GM18858 (cell line): Measurements from ENCODE around the gene NBEAL1.
A peak's percentile ranks its signal among the peaks of the same experiment; 100 is the strongest.
"Not testable (repeated sequence)": the region's sequence is repeated elsewhere in the genome, so short reads cannot be mapped to it uniquely, and the experiment has no call there.

Experiments used
- ATAC-seq: cut with Tn5 transposase; IDR thresholded peaks from one replicate; pipeline ENCODE4 v1.9.1; 2021; ENCODE audit not compliant: unreplicated experiment

Gene NBEAL1

DNA sequence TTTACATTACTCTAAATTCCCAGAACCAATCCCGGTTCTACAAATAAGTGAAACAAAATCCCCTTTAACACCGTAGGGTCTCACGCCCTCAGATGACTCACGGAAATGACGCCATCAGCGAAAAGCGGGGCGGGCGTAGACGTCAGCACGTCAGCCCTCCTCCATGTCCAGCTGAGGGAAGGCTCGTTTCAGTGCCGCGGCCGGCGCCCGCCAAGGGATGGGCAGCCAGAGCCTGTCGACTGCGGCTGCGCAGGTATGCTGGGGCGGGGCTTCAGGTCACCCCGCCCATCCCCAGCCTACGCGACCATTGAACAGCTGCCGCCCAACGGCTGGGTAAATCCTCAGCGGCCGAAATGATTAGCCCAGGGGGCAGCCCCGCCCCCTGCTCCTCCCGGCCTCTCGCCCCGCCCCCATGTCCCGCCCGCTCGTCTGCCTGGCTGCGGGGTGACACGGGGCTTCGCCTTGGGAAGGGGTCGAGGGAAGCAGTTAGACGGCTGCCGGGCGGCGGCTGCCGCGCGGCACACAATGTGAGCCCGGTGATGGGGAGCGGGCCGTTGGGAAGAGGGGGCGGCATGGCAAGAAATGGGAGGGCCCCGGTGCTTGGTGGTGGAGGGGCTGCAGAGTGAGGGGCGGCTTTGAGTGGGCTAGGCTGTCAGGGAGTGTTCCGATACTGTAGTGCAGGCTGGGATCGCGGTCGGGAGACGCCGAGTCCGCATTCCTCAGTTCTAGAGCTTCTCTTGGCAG, at the start of gene NBEAL1:
NBEAL1 (plus strand) TSS at position 420 of the 744 bp plus-strand sequence. CDS start 1,510 bp downstream, outside the sequence.
- peak; percentile 96 for ATAC-seq

DNA sequence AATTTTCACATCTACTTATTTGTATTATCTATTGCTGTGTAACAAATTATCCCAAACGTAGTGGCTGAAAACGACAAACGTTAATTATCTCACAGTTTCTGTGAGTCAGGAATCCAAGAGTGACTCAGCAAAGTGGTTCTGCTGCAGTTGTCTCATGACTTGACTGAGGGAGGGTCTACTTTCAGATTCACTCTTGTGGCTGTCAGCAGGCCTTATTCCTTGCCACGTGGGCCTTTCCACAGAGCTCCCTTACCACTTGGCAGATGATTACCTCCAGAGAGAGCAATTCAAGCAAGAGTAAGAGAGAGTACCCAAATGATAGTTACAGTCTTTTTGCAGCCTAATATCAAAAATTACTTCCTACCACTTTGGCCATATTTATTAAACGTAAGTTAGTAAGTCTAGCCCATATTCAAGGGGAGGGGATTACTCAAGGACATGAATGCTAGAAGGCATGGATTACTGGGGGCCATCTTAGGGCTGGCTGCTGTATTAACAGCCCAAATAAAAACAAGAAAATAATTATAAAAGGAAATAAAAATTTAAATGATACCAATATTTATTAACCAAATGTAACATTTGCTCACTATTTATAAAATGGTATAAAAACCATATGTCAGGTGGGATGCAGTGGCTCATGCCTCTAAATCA, 48.7 kb upstream of the NBEAL1 start:
- peak; percentile 51 for ATAC-seq

DNA sequence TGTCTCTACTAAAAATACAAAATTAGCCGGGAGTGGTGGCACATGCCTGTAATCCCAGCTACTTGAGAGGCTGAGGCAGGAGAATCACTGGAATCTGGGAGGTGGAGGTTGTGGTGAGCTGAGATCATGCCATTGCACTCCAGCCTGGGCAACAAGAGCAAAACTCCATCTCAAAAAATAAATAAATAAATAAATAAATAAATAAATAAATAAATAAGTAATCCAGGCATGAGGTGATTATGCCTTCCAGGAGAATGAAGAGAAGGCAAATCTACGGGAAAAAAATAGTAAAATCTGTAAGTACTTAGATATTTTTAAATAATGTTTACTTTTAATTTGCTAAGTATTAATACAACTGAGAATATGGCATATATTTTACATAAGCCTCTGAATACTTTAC, 45.3 kb upstream of the NBEAL1 start:
- ATAC-seq: not testable (repeated sequence)

DNA sequence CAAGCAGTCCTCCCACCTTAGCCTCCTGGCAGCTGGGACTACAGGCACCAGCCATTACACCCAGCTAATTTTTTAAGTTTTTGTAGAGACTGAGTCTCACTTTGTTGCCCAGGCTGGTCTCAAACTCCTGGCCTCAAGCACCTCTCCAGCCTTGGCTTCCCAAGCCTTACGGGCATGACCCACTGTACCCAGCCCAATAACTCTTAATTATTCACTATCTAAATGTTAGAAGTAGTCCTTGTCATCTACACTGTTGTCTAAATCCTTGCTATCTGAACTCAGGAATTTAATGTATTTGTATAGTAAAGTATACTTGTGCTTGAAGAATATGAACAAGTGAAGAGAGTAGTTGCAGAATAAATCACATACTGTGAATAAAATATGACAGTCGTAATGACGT, 37.9 kb upstream of the NBEAL1 start:
- no peak for ATAC-seq

DNA sequence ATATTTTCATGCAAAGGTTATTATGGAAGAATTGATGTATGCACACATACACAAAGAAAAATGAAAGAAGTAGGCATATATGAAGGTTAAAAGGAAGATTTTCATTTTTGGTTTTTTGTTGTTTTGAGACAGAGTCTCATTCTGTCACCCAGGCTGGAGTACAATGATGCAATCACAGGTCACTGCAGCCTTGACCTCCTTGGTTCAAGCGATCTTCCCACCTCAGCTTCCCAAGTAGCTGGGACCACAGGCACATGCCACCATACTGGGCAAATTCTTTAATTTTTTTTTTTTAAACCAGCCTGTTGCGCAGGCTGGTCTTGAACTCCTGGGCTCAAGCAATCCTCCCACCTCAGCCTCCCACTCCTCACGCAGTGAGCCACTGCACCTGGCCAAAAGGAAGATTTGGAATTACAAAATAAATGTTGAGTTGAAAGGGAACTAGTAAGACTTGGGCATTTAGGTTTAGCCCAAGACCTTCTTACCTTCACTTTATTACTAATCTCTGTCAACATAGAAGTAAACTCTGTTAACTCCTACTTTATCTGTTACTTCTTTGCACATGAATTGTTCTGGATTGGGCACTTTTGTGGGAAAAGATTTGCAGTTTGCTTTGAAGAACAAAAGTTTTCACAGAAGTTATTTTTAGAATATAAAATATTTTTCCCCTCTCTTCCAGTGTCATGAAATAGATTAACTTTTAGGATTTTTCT, 31.7 kb upstream of the NBEAL1 start:
- no peak for ATAC-seq

DNA sequence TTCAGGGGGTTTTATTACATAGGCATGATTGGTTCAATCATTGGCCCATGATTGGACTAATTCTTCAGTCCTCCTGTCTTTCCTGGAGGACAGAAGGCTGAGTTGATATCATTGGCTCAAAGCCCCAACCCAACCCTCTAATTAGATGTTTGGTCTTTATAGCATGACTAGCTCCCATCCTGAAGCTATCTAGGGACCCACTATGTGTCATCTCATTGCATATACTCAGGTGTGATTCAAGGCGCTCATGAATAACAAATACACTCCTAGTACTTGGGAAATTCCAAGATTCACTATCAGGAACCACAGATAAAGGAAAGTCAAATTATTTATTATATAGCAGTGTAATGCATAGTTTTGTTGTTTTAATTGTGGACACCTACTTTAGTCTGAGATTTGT, 24.9 kb upstream of the NBEAL1 start:
- ATAC-seq: no peak

DNA sequence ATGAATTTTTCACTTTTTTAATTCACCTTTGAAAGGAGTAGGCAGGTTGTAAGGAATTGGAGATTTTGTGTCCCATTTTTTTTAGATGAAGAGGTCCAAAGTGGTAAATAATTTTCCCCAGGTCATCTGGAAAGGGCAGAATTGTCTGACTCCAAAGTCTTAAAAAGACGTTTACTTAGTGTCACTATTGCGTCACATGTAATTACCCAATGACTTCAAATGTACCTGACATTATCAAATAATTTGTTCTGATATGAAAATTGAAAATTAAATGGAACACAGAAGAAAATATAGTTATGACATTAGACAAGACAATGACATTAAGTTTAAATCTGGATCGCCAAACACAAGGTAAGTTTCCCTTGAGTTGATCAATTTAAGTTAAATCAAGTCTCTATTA, 24.2 kb upstream of the NBEAL1 start:
- ATAC-seq: no peak

DNA sequence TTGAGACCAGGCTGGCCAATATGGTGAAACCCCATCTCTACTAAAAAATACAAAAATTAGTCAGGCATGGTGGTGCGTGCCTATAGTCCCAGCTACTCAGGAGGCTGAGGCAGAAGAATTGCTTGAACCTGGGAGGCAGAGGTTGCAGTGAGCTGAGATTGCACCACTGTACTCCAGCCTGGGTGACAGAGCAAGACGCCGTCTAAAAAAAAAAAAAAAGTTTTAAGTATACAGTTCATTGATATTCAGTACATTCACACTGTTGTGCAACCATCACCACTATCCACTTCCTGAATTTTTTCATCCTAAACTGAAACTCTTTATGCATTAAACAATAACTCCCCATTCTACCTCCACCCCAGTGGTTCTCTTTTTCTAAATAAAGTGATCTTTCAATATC, 17.6 kb upstream of the NBEAL1 start:
- not testable (repeated sequence) for ATAC-seq

DNA sequence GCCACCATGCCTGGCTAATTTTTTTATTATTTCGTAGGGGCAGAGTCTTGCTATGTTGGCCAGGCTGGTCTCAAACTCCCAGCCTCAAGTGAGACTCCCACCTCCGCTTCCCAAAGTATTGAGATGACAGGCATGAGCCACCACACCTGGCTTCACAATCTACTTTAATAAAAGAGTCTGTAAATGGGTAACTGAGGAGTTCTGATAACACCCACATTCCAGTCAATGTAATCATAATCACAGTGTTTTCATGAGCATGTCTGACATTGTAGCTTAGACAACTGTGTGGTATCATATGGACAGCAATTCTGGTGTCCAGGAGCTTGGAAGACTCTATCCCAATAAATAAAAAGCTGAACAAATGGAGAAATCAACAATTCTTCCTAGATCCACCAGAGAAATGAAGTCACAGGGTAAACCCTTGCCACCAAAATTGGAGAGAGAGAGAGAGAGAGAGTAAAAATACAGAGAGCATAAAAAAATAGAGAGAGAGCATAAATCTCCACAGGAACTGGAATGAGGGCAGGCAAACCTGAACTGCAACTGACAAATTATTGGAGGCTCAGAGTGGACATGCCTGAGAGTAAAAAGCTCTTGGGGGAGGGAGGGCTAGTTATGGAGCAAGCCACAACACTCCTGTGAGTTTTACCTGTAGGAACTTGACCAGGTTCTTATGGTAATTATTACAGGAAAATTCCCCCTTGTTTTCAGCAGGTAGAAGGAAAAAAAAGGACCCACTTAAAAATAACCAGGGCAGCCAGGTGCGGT, 12.4 kb upstream of the NBEAL1 start:
- no peak for ATAC-seq

DNA sequence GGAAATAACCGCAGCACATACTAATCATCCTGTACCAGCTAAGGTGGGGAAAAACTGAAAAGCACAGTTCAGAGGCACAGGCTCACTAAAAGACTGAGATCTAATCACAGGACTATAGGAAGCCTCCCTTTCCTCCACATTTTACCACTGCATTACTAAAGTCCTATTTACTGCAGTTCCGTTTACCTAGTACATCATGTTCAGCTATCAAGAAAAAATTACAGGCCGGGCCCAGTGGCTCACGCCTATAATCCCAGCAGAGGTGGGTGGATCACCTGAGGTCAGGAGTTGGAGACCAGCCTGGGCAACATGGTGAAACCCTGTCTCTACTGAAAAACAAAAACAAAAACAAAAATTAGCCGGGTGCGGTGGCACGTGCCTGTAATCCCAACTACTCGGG, 11.0 kb upstream of the NBEAL1 start:
- no peak for ATAC-seq

DNA sequence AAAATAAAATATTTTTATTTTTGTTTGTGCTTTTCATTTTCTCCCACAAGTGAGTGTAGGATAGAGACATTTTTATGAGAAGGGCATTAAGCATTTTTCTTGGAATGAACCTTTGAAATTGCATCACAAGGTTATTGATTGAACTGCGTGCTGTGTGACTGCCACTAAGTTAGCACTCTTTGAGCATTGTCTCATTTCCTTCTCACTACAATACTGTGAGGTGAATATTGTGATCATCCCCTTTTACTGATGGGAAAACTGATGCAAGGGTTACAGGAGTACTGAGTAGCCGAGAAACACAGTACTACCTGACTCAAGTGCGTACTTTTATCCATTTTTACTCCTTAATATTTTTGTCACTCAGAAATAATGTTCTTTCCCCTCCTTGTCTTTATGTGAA, 2.0 kb downstream of the NBEAL1 start:
- ATAC-seq: no peak

DNA sequence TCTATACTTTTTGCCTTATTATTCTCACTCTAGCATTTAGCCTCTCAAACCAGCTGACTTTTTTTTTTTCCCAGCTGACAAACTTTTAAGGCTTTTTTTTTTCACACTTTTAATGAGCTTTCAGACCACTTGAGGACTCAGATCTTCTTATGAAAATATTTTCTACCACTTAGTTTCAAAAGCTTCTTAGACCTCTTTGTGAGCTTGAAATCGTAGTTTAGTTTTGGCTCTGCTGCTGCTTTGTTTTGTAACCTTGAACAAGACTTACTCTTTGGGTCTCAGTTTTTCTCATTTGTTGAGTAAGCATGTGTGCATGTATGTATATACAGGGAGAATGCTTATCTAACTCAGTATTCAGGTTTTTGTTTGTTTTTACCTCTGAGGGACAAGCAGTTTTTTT, 3.5 kb downstream of the NBEAL1 start:
- no peak for ATAC-seq

DNA sequence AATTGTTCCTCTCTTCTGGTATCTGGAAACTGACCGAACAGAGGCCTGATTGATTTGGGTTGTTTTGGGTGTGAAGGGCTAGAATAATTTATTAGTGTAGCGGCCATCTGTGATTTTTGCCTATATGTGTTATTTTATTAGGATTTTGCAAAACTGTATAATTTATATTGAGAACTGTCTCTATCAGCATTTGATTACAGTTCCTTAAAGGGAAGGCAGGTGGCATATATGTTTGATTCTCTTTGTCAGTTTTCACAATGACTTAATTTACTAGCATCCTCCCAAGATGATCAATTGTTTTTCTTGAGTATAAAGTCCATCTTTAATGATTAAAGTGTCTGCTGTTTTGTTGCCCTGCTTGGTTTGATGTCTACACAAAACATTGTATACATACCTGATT, 4.5 kb downstream of the NBEAL1 start:
- no peak for ATAC-seq

DNA sequence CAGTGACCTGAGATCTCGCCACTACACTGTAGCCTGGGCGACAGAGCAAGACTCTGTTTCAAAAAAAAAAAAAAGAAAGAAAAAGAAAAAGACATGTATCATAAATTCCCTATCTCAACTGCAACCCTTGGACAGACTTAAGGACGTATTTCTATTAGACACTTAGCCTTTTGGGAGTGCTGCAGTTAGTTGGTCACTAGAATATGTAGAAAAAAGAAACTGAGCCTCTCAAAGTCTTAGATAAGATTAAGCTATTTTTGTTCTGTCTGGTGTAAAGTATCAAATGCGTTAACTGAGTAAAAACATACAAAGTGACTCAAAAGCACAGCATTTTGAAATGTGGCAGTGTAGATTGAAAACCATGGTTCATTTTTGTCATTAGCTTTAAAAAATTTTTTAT, 7.3 kb downstream of the NBEAL1 start:
- no peak for ATAC-seq

DNA sequence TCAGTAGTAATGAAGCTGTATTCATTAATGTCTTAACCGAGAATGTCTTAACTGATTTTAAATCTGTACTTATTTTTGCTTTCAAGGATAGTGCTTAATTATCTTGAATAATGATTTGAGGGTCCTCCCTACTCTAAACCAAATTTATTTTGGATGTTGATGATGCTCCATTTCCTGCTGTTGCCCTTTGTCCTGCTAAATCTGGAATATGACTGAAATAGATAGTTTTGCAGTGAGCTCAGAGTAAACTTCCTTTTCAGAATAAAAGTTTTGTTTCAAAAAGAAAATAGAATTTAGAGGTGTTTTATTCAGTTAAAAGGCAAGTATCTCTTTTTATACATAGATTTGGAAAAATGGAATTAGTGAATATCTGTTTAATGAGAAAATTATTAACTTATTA, 8.1 kb downstream of the NBEAL1 start:
- ATAC-seq: no peak

DNA sequence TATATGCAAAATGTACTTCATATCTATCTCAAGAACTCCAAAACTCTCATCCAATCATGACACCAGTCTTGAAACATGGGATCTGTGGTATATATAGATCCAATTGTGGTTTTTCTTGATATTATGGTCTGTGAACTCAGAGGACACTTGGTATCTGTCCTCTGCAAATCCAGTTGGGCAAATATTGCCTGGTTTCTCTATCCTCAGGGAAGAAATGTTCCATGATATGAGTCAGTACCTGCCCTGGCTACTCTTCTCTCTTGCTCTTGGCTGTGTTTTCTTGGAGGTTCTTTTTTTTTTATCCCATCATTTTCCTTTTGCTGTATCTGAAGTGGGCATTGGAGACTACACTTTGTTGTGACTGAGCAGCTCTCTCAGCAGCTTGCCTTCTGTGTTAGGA, 10.9 kb downstream of the NBEAL1 start:
- ATAC-seq: no peak

DNA sequence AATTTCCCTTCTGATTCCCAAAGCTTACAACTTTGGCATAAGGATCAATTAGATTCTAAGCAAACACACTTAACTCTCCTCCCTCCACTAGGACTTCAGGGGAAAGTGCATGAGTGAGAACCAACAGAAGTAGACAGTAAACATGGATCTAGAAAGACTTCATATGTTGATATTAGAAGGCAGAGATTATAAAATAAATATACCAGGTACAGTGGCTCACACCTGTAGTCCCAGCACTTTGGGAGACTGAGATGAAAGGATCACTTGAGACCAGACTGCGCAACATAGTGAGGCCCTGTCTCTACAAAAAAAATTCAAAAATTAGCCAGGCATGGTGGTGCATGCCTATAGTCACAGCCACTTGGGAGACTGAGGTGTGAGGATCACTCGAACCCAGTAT, 15.9 kb downstream of the NBEAL1 start:
- no peak for ATAC-seq

DNA sequence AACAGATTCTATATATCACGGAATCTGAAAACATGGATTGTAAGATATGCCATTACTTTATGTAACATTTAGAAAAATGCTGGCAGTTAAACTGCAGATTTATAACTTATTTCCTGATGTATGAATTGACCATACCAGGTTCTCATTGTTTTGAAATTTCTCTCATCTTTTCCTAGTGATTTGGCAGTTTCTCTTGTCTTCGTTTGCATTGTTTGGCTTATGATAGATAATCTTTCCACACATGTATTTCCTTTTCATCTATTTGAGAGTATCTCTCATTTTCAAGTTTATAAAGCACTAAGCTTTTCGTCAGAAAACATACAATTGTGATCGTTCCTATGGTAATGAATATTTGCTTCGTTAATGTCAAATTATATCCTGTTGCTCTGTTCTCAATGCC, 16.3 kb downstream of the NBEAL1 start:
- no peak for ATAC-seq

DNA sequence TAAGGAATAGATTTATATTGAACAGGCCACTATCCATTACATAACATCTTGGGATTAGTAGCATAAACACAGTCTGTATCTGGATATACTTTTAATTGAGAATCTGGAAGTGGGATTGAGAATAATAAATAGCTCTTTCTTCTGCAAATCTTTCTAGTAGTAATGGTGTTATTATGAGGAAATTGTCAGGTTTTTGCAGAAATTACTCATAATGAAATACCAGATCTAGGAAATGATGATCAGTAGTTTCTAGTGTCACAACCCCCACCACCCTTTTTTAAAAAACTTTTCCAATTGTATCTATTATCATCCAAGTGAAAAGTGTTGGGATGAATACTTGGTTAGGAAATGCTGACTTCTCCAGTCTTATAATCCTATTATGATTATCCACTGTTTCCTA, 18.7 kb downstream of the NBEAL1 start:
- no peak for ATAC-seq

DNA sequence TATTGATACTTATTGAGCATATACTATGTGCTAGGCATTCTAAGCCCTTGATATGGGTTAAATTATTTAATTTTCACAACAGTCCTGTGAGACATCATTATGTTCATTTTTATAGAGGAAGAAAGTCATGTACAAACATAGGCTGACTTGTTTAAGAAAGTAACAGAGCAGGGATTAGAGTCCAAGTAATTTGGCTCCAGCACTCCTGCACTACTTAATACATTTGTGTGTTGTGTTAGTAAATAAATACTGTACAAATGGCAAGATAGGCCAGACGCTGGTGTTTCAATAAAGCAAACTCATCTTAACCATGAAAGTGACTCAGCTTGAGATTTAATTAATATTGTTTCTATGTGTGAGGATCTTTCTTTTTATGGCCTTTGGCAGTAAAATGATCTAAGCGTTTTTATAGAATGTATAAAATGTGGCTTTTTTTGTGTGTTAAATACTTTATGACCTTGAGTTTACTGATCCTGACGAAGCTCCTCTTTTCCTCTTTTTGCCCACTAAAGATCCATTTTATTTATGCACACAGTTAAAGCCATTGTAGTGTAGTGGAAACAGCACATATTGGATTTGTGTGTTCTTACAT, 21.3 kb downstream of the NBEAL1 start:
- no peak for ATAC-seq

DNA sequence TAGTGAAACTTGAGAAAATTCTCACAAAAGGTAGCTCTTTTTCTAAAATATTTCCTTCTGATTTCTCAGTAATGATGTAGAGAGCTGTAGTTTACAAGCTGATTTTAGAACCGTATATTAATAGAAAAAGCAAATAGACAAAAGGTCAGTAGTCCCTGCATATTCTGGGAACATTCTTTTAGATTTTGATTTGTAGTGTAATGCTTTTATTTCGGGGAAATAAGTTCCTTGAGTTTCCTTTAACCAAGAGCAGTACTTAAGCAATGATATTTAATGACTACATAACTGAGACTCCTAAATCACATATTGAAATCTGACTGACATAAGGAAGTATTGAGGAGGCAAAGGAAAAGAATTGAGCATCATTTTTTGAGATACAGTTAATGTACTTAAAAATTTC, 22.4 kb downstream of the NBEAL1 start:
- ATAC-seq: no peak
